Tibial artery (tissue), 4 donors: ENCODE measurements around the gene FTCD.
A peak's percentile ranks its signal among the peaks of the same experiment; 100 is the strongest.

Source experiments
- DNase-seq, 2 donors: peaks; one replicate each; pipeline ENCODE4 v3.0.0-alpha.2; 2019
- H3K27ac ChIP-seq, 2 donors: fragments of 200-600 bp; sonication (generic) in 1 of 2; 1 replicate in 1 of 2; 2 replicates in 1 of 2; pipeline ENCODE4 v1.5.1; 2018 to 2019; ENCODE audit warnings: mild to moderate bottlenecking in 1 of 2
- H3K27me3 ChIP-seq, 2 donors: fragments of 200-600 bp; sonication (generic) in 1 of 2; one replicate each; pipeline versions ENCODE4 v1.5.1 to v1.6.0; 2016 to 2019
- H3K36me3 ChIP-seq, 3 donors: fragments of 200-600 bp; sonication (generic) in 2 of 3; one replicate each; pipeline ENCODE4 v1.5.1; 2016 to 2019; ENCODE audit warnings: mild to moderate bottlenecking in 2 of 3
- H3K4me1 ChIP-seq, 4 donors: fragments of 200-600 bp; sonication (generic) in 2 of 4; 1 replicate in 3 of 4; 2 replicates in 1 of 4; pipeline ENCODE4 v1.5.1; 2016 to 2019
- H3K4me3 ChIP-seq, 2 donors: fragments of 200-600 bp; sonication (generic) in 1 of 2; 1 replicate in 1 of 2; 2 replicates in 1 of 2; pipeline ENCODE4 v1.5.1; 2018 to 2019; ENCODE audit warnings: mild to moderate bottlenecking in 2 of 2
- H3K9me3 ChIP-seq, 3 donors: fragments of 200-600 bp; sonication (generic) in 1 of 3; one replicate each; pipeline ENCODE4 v1.5.1; 2016 to 2019
- intact Hi-C: fragments of 100-400 bp; cut with DNase I; formaldehyde crosslinking; loops from one replicate; pipeline ENCODE4 v1.15.0; 2023; ENCODE audit warnings: low total_unique reads
- TF ChIP-seq, protein P1 (sequence below), 2 experiments: fragments of 200-600 bp in 1 of 2; fragments of 450-650 bp in 1 of 2; IDR thresholded peaks; one replicate each; pipeline ENCODE4 v1.5.1; 2017 to 2019; ENCODE audit warnings: antibody characterized with exemption in 2 of 2, mild to moderate bottlenecking in 1 of 2, moderate library complexity in 1 of 2

The FTCD gene

DNA sequence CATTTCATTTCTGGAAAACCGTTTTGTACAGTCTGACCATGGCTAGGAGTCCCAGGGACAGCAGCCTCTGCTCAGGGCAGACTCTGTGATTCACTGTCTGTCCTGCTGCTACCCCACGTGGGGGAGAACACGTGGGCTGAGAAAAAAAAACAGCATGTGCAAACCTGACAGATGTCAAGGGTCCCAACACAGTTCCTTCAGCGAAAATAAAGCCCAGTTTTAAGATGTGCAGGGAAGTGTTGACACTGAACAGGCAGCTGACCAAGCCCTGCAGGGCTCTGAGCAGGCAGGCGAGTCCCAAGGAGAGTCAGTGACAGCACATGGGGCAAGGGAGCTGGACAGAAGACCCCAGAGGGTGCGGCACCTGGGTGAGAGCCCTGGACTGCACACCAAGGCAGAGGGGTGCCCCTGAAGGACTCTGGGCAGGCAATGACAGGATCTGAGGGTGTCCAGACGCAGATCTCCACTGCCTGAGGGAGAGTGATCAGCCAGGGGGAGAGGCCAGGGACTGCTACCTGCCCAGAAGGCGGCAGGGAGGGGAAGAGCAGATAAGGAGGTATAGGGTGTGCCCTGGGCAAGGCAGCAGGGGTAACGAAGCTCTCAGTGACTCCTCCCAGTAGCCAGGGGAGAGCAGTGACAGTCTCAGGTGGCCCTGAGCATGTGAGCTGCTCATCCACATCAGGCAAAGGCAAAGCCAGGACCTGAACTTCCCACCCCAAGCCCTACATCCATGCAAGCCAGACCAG is 34.0 kb upstream of the FTCD start:
- peak overlapping the region in 1 of 2 donors; percentile 23 for H3K27ac ChIP-seq
- peaks cover 0 to 11% (median 1%) of the 10 kb centered on the region in 4 donors for H3K4me1 ChIP-seq
- no peak for DNase-seq
- intact Hi-C loops = no loop called here
- no peak overlapping the region for H3K4me3 ChIP-seq
- peaks cover 36 to 52% (median 48%) of the 10 kb centered on the region in 3 donors for H3K36me3 ChIP-seq
- no peaks in the 10 kb centered on the region for H3K27me3 ChIP-seq
- no peaks in the 10 kb centered on the region for H3K9me3 ChIP-seq
- TF ChIP-seq, protein P1, sequence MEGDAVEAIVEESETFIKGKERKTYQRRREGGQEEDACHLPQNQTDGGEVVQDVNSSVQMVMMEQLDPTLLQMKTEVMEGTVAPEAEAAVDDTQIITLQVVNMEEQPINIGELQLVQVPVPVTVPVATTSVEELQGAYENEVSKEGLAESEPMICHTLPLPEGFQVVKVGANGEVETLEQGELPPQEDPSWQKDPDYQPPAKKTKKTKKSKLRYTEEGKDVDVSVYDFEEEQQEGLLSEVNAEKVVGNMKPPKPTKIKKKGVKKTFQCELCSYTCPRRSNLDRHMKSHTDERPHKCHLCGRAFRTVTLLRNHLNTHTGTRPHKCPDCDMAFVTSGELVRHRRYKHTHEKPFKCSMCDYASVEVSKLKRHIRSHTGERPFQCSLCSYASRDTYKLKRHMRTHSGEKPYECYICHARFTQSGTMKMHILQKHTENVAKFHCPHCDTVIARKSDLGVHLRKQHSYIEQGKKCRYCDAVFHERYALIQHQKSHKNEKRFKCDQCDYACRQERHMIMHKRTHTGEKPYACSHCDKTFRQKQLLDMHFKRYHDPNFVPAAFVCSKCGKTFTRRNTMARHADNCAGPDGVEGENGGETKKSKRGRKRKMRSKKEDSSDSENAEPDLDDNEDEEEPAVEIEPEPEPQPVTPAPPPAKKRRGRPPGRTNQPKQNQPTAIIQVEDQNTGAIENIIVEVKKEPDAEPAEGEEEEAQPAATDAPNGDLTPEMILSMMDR (IDR thresholded peaks at IDR 0.05) = no peak

DNA sequence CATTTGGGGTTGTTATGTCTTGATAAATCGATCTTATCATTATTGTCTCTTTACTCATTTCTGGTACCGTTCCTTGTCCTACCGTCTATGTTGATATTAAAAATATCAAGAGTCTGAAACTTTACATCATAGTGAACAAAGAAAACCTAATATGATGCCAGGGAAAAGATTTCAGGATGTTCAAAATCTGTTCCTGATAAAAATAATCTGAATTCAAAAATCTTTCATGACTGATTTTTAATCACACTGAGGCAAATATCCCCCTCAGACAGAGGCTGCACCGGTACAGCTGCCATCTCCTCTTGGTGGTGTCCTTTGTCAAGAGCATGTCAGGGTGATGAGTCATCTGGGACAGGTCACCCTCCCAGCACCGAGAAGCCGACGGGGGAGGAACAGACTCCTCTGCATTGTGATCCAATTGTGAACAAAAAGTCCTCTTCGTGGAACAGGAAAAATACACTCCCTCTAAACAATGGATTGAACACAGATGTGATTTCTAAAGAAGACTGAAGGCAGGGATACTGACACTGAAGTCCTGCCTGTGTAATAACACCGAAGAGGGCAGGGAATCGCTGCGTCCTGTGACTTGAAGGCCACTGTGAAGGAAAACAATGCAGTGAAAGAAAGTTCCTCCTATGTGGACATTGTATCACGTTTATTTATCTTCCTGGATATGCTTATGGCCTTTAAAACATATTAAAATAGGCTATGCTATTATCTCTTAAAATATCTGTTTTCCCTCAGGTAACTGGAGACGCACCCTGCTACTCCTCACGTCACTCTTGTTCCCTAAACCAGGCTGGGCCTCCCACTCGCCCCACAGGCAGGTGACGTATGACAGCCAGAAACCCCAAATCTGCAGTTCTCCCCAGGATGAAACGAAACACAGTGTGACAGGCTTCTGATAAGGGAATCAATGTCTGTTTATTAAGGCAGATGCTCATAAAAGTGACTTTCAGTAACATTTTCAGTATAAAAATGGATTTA is 33.1 kb upstream of the FTCD start:
- H3K9me3 ChIP-seq = no peaks in the 10 kb centered on the region
- TF ChIP-seq, protein P1 (IDR thresholded peaks at IDR 0.05) = no peak
- H3K27ac ChIP-seq = peak overlapping the region in 1 of 2 donors; percentile 23
- peak in 1 of 2 donors; percentile 64 for DNase-seq
- no peak overlapping the region for H3K4me3 ChIP-seq
- peaks cover 0 to 16% (median 4%) of the 10 kb centered on the region in 4 donors for H3K4me1 ChIP-seq
- intact Hi-C loops = no loop called here
- peaks cover 27 to 43% (median 39%) of the 10 kb centered on the region in 3 donors for H3K36me3 ChIP-seq
- H3K27me3 ChIP-seq = no peaks in the 10 kb centered on the region

DNA sequence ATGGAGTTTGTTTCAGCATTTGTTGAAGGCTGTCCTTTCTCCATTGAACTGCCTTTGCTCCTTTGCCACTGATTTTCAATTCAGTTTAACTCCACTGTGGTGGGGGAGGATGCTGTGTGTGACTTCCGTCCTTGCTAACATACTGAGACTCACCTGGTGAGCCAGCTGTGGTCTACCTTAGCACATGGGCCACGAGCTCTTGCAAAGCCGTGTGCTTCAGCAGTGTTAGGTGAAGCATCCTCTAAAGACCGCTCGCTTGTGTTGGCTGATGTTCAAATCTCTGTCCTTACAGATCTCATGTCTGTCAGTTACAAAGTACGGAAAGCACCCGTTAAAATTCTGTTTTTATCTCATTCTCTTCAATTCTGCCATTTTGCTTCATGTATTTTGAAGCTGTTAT is 32.4 kb upstream of the FTCD start:
- H3K4me3 ChIP-seq = no peak overlapping the region
- H3K27ac ChIP-seq = no peak overlapping the region
- intact Hi-C loops = no loop called here
- H3K9me3 ChIP-seq = no peaks in the 10 kb centered on the region
- no peak for DNase-seq
- TF ChIP-seq, protein P1 (IDR thresholded peaks at IDR 0.05) = no peak
- peaks cover 0 to under 1% of the 10 kb centered on the region in 2 donors for H3K27me3 ChIP-seq
- peaks cover 25 to 37% (median 34%) of the 10 kb centered on the region in 3 donors for H3K36me3 ChIP-seq
- H3K4me1 ChIP-seq = peaks cover 0 to 22% (median 4%) of the 10 kb centered on the region in 4 donors

DNA sequence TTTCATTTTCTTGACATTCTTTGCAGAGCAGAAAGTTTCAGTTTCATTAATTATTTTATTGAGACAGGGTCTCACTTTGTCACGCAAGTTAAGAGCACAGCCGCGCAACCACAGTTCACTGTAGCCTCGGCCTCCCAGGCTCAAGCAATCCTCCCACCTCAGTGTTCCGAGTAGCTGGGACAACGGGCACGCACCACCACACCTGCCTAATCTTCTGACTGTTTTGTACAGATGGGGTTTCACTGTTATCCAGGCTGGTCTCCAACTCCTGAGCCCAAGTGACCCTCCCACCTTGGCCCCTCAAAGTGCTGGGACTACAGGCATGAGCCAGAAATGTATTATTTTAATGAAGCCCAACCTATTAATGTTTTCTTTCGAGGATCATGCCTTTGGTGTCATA is 31.9 kb upstream of the FTCD start:
- TF ChIP-seq, protein P1 (IDR thresholded peaks at IDR 0.05) = no peak
- H3K27me3 ChIP-seq = peaks cover 0 to 7% of the 10 kb centered on the region in 2 donors
- H3K4me3 ChIP-seq = no peak overlapping the region
- peaks cover 0 to 22% (median 4%) of the 10 kb centered on the region in 4 donors for H3K4me1 ChIP-seq
- H3K36me3 ChIP-seq = peaks cover 19 to 32% (median 29%) of the 10 kb centered on the region in 3 donors
- intact Hi-C loops = no loop called here
- no peak overlapping the region for H3K27ac ChIP-seq
- no peak for DNase-seq
- no peaks in the 10 kb centered on the region for H3K9me3 ChIP-seq

DNA sequence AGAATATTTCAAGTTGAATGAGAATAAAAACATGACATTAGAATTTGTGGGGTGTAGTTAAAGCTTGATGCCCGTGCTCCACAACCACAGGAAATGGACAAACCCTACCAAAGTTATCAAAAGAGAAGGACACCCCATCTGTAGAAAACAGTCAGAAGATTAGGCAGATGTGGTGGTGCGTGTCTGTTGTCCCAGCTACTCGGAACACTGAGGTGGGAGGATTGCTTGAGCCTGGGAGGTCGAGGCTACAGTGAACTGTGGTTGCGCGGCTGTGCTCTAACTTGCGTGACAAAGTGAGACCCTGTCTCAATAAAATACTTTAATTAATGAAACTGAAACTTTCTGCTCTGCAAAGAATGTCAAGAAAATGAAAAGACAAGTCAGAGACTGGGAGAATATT is 30.3 kb upstream of the FTCD start:
- peaks cover 0 to 22% (median 4%) of the 10 kb centered on the region in 4 donors for H3K4me1 ChIP-seq
- TF ChIP-seq, protein P1 (IDR thresholded peaks at IDR 0.05) = no peak
- H3K4me3 ChIP-seq = peak overlapping the region in 1 of 2 donors; percentile 58
- no peak for DNase-seq
- peaks cover 5 to 21% (median 19%) of the 10 kb centered on the region in 3 donors for H3K36me3 ChIP-seq
- peaks cover 0 to 7% of the 10 kb centered on the region in 2 donors for H3K27me3 ChIP-seq
- no peaks in the 10 kb centered on the region for H3K9me3 ChIP-seq
- intact Hi-C loops = no loop called here
- H3K27ac ChIP-seq = peak overlapping the region; percentile 54 to 74
